Liver (tissue), 3 donors: ENCODE data around the gene CALY.

Experiments used
- EGR1 ChIP-seq, 2 donors: IDR thresholded peaks; 2 replicates each; pipeline ENCODE4 v1.6.1; 2016 to 2018; ENCODE audit warnings: antibody characterized with exemption in 2 of 2, low read depth in 2 of 2
- FOXA1 ChIP-seq: IDR thresholded peaks from 2 replicates; pipeline ENCODE4 v1.6.1; 2016; ENCODE audit warnings: antibody characterized with exemption
- GABPA ChIP-seq, 2 donors: IDR thresholded peaks in 1 of 2; conservative IDR thresholded peaks in 1 of 2; 2 replicates each; pipeline ENCODE4 v1.6.1; 2016; ENCODE audit warnings: antibody characterized with exemption in 2 of 2, mild to moderate bottlenecking in 1 of 2, moderate library complexity in 1 of 2
- HNF4A ChIP-seq, 2 donors: conservative IDR thresholded peaks; 2 replicates each; pipeline ENCODE4 v1.6.1; 2016; ENCODE audit warnings: antibody characterized with exemption in 2 of 2, mild to moderate bottlenecking in 2 of 2
- JUND ChIP-seq, 2 donors: IDR thresholded peaks; 2 replicates each; pipeline ENCODE4 v1.6.1; 2016; ENCODE audit warnings: antibody characterized with exemption in 2 of 2
- RAD21 ChIP-seq, 2 donors: IDR thresholded peaks; 2 replicates each; pipeline ENCODE4 v1.6.1; 2016; ENCODE audit warnings: antibody characterized with exemption in 2 of 2, mild to moderate bottlenecking in 2 of 2
- REST ChIP-seq: IDR thresholded peaks from 2 replicates; pipeline ENCODE4 v1.6.1; 2016; ENCODE audit warnings: antibody characterized with exemption, mild to moderate bottlenecking
- SP1 ChIP-seq: IDR thresholded peaks from 2 replicates; pipeline ENCODE4 v1.6.1; 2018; ENCODE audit warnings: antibody characterized with exemption, mild to moderate bottlenecking
- TAF1 ChIP-seq: conservative IDR thresholded peaks from 2 replicates; pipeline ENCODE4 v1.6.1; 2016; ENCODE audit warnings: antibody characterized with exemption, mild to moderate bottlenecking
- YY1 ChIP-seq: IDR thresholded peaks from 2 replicates; pipeline ENCODE4 v1.6.1; 2016; ENCODE audit warnings: antibody characterized with exemption, mild to moderate bottlenecking
- TF ChIP-seq, protein P1 (sequence below): fragments of 150-350 bp; IDR thresholded peaks from 2 replicates; pipeline ENCODE4 v1.5.1; 2017; ENCODE audit warnings: improper control_type of control experiment, low read depth, low read length; ENCODE audit not compliant: missing input control
- TF ChIP-seq, protein P2 (sequence below): IDR thresholded peaks from 2 replicates; pipeline ENCODE4 v1.6.1; 2016; ENCODE audit warnings: antibody characterized with exemption
- donor health status: healthy.
- donor health status: healthy.

DNA sequence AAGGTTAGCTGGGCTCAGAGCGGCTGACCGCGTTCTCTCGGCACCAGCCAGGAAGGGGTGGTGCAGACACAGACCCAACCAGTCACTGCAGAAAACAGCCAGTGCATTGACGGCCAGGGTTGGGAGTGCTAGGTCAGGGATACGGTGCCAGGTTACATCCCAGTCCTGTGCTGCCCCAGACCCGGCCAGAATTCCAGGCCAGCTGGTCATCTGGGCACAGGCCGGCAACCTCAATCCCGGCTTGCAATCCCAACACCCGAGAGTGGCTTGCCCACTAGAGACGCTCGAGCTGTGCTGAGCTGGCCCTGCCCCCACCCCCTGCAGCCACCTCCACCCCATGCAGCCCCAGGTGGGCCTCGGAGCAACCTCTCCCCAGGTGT is 14.2 kb upstream of the CALY start:
- TF ChIP-seq YY1 (no peak), TAF1 (no peak), FOXA1 (no peak), EGR1 (IDR thresholded peaks at IDR 0.05; ENCODE audit: low read depth in 2 of 2) (no peak), HNF4A (conservative IDR thresholded peaks at IDR 0.05) (peak; percentile 50 to 65), SP1 (peak; percentile 77), REST (peak; percentile 52), GABPA (IDR thresholded peaks at IDR 0.05 in 1 of 2, conservative IDR thresholded peaks at IDR 0.05 in 1 of 2) (peak in 1 of 2 donors; percentile 14), JUND (IDR thresholded peaks at IDR 0.05) (no peak), RAD21 (IDR thresholded peaks at IDR 0.05) (peak; percentile 13 to 16)
- TF ChIP-seq, protein P1, sequence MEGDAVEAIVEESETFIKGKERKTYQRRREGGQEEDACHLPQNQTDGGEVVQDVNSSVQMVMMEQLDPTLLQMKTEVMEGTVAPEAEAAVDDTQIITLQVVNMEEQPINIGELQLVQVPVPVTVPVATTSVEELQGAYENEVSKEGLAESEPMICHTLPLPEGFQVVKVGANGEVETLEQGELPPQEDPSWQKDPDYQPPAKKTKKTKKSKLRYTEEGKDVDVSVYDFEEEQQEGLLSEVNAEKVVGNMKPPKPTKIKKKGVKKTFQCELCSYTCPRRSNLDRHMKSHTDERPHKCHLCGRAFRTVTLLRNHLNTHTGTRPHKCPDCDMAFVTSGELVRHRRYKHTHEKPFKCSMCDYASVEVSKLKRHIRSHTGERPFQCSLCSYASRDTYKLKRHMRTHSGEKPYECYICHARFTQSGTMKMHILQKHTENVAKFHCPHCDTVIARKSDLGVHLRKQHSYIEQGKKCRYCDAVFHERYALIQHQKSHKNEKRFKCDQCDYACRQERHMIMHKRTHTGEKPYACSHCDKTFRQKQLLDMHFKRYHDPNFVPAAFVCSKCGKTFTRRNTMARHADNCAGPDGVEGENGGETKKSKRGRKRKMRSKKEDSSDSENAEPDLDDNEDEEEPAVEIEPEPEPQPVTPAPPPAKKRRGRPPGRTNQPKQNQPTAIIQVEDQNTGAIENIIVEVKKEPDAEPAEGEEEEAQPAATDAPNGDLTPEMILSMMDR = no peak
- TF ChIP-seq, protein P2, sequence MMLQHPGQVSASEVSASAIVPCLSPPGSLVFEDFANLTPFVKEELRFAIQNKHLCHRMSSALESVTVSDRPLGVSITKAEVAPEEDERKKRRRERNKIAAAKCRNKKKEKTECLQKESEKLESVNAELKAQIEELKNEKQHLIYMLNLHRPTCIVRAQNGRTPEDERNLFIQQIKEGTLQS = no peak
